ENCODE results near the gene ACSF2. TPM values are rescaled to one million over a fixed set of nuclear protein-coding genes. Genes with fewer than 3 reads are reported as not detected.

ACSF2 gene
- polyA plus RNA-seq, 1 of the 3 experiments (the other 2 are of a cell fraction), result 46.6 TPM

DNA sequence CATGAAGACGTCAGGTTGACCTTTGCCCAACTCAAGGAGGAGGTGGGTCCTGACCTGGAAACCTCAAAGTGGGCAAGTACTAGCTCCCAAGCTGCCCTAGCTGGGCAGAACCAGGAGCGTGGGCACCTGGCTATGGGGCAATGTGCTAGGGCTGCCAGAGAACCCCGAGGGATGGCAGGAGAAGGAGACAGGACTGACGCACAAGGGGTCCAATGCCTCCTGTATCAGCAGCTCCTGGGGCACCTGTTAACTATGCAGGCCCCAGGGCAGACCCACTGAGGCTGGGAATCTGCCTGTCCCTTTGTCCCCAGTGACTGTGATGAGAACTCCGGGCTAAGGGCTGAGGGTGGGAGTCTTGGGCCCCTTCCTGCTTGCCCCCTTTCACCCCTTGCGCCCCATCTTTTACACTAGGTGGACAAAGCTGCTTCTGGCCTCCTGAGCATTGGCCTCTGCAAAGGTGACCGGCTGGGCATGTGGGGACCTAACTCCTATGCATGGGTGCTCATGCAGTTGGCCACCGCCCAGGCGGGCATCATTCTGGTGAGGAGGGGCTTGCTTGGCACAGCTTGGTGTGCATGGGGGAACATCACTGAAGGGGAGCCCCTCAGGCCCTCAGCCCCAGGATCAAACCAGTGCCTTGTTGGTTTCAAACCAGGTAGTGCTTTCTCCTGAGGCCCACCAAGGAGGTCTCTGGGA, 35.0 kb downstream of the ACSF2 start (continued):
- TF ChIP-seq, protein P1, sequence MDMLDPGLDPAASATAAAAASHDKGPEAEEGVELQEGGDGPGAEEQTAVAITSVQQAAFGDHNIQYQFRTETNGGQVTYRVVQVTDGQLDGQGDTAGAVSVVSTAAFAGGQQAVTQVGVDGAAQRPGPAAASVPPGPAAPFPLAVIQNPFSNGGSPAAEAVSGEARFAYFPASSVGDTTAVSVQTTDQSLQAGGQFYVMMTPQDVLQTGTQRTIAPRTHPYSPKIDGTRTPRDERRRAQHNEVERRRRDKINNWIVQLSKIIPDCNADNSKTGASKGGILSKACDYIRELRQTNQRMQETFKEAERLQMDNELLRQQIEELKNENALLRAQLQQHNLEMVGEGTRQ (IDR thresholded peaks at IDR 0.05; ENCODE audit: borderline replicate concordance, low read depth, low read length), result no peak

DNA sequence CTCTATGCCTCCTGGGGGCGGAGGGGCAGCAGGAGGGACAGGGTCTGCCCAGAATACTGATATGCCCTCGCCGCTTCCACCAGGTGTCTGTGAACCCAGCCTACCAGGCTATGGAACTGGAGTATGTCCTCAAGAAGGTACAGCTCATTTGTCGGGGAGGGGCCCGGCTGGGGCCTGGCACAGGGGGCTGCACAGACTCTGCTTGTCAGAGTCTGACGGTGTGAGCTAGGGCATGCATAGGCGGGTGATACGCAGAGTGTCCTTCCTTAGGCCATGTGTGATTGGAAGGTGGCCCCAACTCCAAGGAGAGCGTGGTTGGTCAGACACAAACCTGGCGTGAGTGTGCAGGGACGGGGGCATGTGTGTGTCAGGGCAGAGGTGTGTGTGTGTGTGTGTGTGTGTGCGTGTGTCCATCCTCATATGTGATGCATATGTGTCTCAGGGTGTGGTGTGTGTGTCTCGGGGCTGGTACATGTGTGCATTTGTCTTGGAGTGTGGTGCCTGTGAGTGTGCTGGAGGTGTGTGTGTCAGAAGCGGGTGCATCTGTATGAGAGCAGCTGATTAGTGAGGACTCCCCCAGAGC, 35.6 kb downstream of the ACSF2 start:
- Histone ChIP-seq H3K79me2 (ENCODE audit: insufficient read depth) (no peaks in the 10 kb centered on the region), H3K9me2 (no peaks in the 10 kb centered on the region), H3K27me3 (ENCODE audit: insufficient read depth) (no peaks in the 10 kb centered on the region), H3F3A (replicated peaks; ENCODE audit: insufficient read depth) (no peaks in the 10 kb centered on the region), H3K4me3 (ENCODE audit: low read depth in 2 of 2, low read length in 1 of 2) (no peak overlapping the region), H3K4me2 (no peak overlapping the region), H3K9ac (no peak overlapping the region), H4K20me1 (ENCODE audit: insufficient read depth) (no peaks in the 10 kb centered on the region; the same call in 1 of the 2 replicates), H2AFZ (ENCODE audit: low read depth) (no peak overlapping the region), H3K27ac (ENCODE audit: low read depth in 2 of 2, low read length in 1 of 2) (no peak overlapping the region), H3K4me1 (ENCODE audit: control insufficient read depth in 1 of 2, insufficient read depth in 2 of 2, low read depth in 1 of 2, low read length in 1 of 2) (no peaks in the 10 kb centered on the region), H3K36me3 (replicated peaks in 1 of 2; ENCODE audit: control insufficient read depth in 1 of 2, insufficient read depth in 2 of 2, low read length in 1 of 2) (peaks cover 0 to 2% of the 10 kb centered on the region in 2 experiments), H3K9me3 (no peaks in the 10 kb centered on the region)
- 90% methylated on average over 14 of the region's 14 CpGs for WGBS (ENCODE audit: low lambda C conversion rate)
- ChIA-PET POLR2A (no interaction called here), CTCF (interaction anchor here (4.1 kb wide), 1 partner anchor 12 kb away, joined by 18 read pairs; no protein-coding TSS in a partner anchor)
- TF ChIP-seq ELF1 (IDR thresholded peaks at IDR 0.05) (no peak), GABPA (IDR thresholded peaks at IDR 0.05; ENCODE audit: low read depth) (no peak), NRF1 (IDR thresholded peaks at IDR 0.05; ENCODE audit: low read depth, low read length) (no peak), MEF2A (IDR thresholded peaks at IDR 0.05; ENCODE audit: borderline replicate concordance, low read depth) (no peak), TAF1 (IDR thresholded peaks at IDR 0.05; ENCODE audit: borderline replicate concordance, low read depth, low read length) (no peak), SIN3A (IDR thresholded peaks at IDR 0.05; ENCODE audit: borderline replicate concordance, low read depth, low read length) (no peak), TCF12 (IDR thresholded peaks at IDR 0.05) (no peak), YY1 (IDR thresholded peaks at IDR 0.05; ENCODE audit: low read depth) (no peak), MXI1 (IDR thresholded peaks at IDR 0.05; ENCODE audit: low read depth, low read length) (no peak), NFIC (IDR thresholded peaks at IDR 0.05; ENCODE audit: borderline replicate concordance) (no peak)
- TF ChIP-seq, protein P2, sequence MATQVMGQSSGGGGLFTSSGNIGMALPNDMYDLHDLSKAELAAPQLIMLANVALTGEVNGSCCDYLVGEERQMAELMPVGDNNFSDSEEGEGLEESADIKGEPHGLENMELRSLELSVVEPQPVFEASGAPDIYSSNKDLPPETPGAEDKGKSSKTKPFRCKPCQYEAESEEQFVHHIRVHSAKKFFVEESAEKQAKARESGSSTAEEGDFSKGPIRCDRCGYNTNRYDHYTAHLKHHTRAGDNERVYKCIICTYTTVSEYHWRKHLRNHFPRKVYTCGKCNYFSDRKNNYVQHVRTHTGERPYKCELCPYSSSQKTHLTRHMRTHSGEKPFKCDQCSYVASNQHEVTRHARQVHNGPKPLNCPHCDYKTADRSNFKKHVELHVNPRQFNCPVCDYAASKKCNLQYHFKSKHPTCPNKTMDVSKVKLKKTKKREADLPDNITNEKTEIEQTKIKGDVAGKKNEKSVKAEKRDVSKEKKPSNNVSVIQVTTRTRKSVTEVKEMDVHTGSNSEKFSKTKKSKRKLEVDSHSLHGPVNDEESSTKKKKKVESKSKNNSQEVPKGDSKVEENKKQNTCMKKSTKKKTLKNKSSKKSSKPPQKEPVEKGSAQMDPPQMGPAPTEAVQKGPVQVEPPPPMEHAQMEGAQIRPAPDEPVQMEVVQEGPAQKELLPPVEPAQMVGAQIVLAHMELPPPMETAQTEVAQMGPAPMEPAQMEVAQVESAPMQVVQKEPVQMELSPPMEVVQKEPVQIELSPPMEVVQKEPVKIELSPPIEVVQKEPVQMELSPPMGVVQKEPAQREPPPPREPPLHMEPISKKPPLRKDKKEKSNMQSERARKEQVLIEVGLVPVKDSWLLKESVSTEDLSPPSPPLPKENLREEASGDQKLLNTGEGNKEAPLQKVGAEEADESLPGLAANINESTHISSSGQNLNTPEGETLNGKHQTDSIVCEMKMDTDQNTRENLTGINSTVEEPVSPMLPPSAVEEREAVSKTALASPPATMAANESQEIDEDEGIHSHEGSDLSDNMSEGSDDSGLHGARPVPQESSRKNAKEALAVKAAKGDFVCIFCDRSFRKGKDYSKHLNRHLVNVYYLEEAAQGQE (IDR thresholded peaks at IDR 0.05; ENCODE audit: low read depth, low read length), result no peak
- TF ChIP-seq, protein P3, sequence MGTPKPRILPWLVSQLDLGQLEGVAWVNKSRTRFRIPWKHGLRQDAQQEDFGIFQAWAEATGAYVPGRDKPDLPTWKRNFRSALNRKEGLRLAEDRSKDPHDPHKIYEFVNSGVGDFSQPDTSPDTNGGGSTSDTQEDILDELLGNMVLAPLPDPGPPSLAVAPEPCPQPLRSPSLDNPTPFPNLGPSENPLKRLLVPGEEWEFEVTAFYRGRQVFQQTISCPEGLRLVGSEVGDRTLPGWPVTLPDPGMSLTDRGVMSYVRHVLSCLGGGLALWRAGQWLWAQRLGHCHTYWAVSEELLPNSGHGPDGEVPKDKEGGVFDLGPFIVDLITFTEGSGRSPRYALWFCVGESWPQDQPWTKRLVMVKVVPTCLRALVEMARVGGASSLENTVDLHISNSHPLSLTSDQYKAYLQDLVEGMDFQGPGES (IDR thresholded peaks at IDR 0.05; ENCODE audit: low read depth, low read length), result no peak
- DNase-seq, result no peak

Data from SK-N-SH (cell line).